HG02798 (cell line): Measurements from ENCODE around the gene MTCL1.

ENCODE experiments used
- ATAC-seq: cut with Tn5 transposase; IDR thresholded peaks from one replicate; pipeline ENCODE4 v1.9.1; 2021; ENCODE audit warnings: mild to moderate bottlenecking; ENCODE audit not compliant: unreplicated experiment, poor library complexity

MTCL1 gene

DNA sequence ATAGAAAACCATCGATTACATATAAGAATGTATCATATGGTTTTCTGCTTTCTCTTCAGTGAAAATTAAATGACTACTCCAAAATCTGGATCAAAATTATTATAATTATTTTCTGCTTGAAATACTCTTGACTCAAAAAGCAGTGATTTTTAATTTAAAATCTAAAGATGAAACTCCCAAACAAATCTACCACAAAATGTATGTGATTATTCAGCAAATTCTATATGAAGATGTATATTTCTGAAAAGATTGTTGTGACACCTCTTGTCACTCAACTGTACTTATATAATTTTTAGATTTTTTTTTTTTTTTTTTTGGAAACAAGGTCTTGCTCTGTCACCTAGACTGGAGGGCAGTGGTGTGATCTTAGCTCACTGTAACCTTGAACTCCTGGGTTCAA lies 98.6 kb downstream of the MTCL1 start:
- ATAC-seq, result no peak

- ATAC-seq, result no peak
Measured at GRCh38 chr18:8805552-8805951, 100.2 kb downstream of the MTCL1 start.

- no peak for ATAC-seq
Measured at GRCh38 chr18:8806100-8806797, 100.9 kb downstream of the MTCL1 start.

DNA sequence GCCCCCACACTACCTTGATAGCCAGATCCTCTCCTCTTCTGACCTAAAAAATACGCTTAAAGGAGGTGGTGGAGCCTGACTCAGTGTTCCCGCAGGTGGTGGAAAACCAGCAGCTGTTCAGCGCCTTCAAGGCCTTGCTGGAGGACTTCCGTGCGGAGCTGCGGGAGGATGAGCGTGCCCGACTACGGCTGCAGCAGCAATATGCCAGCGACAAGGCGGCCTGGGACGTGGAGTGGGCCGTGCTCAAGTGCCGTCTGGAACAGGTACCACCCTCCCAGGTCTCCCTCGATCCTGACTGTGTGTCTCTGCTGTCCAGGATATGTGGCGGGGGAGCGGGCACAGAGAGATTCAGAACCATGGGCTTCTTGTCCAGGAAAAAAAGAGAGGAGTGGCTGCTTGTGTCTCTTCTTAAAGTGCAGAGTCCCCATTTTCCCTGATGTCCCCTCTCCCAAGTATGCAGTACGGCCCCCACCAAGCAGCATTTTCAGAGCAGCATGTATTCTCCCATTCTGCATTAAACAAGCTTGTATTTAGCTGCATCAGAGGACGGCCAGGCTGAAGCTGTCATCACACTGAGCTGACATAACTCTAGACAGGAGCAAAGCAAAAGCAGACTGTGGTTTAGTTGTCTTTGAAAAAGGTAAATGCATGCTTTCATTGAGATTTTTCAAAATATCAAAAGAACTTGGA lies 101.6 kb downstream of the MTCL1 start:
- no peak for ATAC-seq

- ATAC-seq, result no peak
Measured at GRCh38 chr18:8807488-8807805, 102.1 kb downstream of the MTCL1 start.

- ATAC-seq, result no peak
Measured at GRCh38 chr18:8808001-8808400, 102.6 kb downstream of the MTCL1 start.

DNA sequence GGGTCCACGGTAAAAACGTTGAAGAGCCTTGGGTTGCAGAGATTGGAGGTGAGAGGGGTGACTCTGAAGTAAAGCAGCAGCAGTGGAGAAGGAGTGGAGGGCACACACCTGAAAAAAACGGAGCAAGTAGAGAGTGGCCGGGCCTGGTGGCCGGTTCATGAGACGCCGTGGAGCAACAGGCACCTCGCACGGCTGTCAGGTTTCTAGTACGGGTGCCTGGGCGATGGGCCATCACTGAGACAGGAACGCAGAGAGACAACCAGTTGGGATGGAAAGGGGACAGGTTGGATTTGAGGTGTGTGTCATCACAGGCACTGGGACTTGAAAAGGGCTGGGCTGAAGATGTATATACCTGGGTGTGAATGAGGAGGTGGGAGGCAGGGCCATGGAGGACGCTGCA lies 104.2 kb downstream of the MTCL1 start:
- no peak for ATAC-seq

DNA sequence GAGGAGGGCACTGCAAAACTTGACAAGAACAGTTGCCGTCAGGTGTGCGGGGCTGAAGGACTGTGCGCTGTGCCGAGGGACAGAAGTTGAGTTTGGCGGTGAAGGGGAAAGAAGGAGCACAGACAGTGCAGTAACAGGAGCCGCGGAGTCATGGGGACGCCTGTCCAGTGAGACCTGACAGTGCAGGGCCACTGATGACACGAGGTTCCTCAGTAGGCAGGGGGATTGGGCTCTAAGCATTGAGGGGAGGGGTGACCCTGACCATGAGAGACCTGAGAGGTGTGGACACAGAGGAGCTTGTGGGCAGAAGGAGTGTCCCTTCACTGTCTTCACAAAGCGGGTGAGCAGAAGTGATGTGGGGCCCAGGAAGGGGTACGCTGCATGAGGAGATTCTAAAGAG lies 104.8 kb downstream of the MTCL1 start:
- ATAC-seq, result no peak

DNA sequence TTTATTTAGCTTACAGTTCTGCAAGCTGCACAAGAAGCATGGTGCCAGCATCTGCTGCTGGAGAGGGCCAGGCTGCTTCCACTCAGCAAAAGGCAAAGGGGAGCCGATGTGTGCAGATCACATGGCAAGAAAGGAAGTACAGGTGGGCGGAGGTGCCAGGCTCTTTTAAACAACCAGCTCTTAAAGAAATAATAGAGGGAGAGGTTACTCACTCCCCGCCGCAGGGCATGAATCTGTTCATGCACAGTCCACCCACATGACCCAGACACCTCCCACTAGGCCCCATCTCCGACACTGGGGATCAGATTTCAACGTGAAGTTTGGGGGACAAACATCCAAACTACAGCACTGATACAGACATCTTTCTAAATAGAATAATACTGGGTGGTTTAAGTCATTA lies 105.8 kb downstream of the MTCL1 start:
- ATAC-seq, result no peak

GRCh38 chr18:8812631-8813030 lies 107.3 kb downstream of the MTCL1 start:
- ATAC-seq, result no peak

GRCh38 chr18:8813611-8814010 lies 108.3 kb downstream of the MTCL1 start:
- ATAC-seq, result no peak

GRCh38 chr18:8814206-8814605 lies 108.8 kb downstream of the MTCL1 start:
- ATAC-seq, result no peak

- ATAC-seq, result no peak
Measured at GRCh38 chr18:8816220-8816619, 110.9 kb downstream of the MTCL1 start.

DNA sequence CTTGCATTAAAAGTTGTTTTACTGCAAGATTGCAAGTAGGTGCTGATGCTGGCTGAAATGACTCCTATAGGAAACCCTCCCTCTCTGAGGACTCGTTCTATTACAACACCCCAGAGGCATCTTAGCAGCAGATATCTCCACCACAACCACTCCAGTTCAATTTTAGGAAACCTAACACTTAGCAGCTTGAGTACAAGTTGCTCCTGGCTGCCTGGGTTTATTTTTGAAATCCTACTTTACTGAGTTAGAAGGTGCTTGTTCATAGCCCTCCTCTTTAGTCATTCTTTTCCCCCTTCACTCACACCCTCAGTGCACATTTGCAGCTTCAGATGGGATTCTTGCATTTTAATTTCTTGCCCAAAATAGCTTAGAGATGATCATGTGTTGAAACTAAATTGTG lies 111.5 kb downstream of the MTCL1 start:
- ATAC-seq, result no peak

DNA sequence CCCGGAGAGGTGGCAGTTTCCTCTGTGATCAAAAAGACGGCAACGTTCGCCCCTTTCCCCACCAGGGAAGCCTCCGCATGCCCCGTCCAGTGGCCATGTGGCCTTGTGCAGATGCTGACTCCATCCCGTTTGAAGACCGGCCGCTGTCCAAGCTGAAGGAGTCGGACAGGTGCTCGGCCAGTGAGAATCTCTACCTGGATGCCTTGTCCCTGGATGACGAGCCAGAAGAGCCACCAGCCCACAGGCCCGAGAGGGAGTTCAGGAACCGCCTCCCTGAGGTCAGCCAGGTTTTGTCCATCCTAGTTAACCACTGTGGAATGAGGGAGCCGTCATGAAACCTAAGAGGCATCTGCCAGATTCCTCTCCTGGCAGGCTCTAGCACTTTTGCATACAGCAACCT lies 113.6 kb downstream of the MTCL1 start:
- ATAC-seq, result no peak

DNA sequence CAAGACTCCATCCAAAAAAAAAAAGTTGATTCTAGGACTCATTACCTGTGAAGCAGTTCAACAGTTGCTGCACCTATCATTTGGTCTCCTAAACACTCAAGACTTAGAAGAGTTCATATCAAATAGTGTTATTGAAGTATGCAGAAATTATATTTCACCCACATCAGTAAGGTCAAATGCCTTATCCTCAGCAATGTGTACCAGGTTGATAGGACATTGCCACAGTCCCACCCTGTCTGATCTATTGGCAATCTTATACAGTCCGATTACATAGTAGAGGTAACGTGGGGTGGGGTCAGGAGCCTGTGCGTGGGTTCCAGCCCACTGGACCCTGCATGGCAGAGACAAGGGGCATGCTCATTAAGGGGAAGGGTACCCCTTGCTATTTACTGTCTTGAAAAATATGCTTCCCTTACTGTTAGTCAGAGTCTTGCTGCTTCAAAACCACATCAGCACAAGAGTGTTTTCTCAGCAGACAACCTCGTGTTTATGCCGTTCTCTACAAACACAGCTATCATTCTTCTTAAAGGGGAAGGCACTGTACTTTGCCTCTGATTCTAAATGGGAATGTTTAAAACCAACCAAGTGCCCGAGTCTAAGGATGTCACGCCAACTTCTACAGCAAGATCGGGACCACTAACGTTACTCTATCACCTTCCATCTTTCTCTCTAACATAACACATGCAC lies 115.2 kb downstream of the MTCL1 start:
- no peak for ATAC-seq

DNA sequence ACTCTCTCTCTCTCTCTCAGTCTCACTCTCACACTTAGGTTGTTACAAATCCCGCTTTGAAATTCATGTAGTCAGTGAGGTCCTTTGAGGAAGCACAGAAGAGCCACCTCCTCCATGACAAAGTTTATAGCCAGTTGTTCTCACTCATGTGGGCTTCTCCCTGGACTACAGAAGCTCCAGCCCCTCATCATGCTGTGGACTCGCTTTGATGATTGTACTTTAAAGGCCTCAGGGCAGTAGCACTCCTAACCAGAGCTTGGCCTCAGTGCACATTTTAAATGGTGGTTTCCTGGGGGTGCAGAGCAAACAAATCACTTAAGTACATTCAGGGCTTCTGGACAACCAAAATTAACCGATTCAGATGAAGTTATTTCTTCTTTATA lies 115.7 kb downstream of the MTCL1 start:
- ATAC-seq, result no peak

GRCh38 chr18:8821531-8821930 lies 116.2 kb downstream of the MTCL1 start:
- no peak for ATAC-seq

DNA sequence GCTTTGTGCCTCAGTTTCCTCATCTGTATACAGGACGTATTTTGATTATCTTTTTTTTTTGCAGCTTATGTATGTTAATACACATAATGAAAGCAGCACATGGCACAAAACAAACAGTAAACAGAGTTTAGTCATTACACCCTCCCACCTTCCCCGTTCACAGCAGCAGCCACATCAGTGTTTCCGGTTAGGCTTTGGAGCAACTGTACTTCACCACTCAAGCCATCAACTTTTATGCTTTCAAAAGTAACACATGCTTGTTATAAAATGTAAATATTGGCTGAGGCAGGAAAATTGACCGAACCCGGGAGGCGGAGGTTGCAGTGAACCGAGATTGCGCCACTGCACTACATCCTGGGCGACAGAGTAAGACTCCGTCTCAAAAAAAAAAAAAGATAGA lies 117.3 kb downstream of the MTCL1 start:
- ATAC-seq, result no peak

DNA sequence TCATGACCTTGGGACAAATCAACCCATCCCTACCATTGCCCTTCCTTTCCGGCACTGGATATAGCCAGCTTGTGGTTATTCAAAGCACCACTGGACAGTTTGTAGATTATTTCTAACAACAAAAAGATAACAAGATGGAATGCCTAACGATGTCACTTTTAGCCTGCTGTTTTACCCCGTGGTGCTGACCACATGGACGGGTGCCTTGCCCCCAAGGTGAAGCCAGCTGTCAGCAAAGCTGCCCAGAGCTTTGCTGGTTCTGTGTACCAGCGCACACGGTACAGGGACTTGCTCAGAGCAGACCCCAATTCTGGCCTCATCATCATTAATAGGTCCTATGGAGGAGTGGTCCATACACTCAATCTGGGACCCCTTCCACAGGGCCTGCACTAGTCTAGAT lies 118.2 kb downstream of the MTCL1 start:
- no peak for ATAC-seq

- ATAC-seq, result no peak
Measured at GRCh38 chr18:8824846-8825245, 119.5 kb downstream of the MTCL1 start.

DNA sequence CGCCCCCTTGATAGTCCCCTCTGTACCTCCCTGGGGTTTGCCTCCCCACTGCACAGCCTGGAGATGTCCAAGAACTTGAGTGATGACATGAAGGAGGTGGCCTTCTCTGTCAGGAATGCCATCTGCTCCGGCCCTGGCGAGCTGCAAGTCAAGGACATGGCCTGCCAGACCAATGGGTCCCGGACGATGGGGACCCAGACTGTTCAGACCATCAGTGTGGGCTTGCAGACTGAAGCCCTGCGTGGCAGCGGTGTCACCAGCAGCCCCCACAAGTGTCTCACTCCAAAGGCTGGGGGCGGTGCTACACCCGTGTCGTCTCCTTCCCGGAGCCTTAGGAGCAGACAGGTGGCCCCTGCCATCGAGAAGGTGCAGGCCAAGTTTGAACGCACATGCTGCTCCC lies 119.9 kb downstream of the MTCL1 start:
- ATAC-seq, result no peak
